Metanephros (tissue), 1 donor: ENCODE data around the gene FIGNL2. TPM values are rescaled to one million over a fixed set of nuclear protein-coding genes. Genes with fewer than 3 reads are reported as not detected.

ENCODE experiments used
- total RNA-seq: library from RNA; depleted of rRNA; stranded (reverse); fragments of >200 nt; gene quantifications from one replicate; pipeline ENCODE4 v1.2.3, GENCODE V29; 2014

Gene FIGNL2
- 3.7 TPM for total RNA-seq

GRCh38 chr12:51848326-51848727 lies at the start of gene FIGNL2:
Gene FIGNL2 (minus strand): TSS chr12:51848718. CDS start chr12:51822413, 26,305 bp downstream.

GRCh38 chr12:51887476-51888315 lies 39.2 kb upstream of the FIGNL2 start, which contains the start of gene ANKRD33:
Gene ANKRD33 (plus strand): TSS chr12:51888103. CDS start chr12:51888187, 84 bp downstream.

Other genes starting within 250 kb of the FIGNL2 start
- 0.64 TPM for gene ANKRD33, start 39.4 kb upstream of the FIGNL2 start, total RNA-seq
- 72.2 TPM for gene ACVRL1, start 58.8 kb upstream of the FIGNL2 start, total RNA-seq
- gene ACVR1B, start 103.0 kb upstream of the FIGNL2 start, total RNA-seq: 46.0 TPM
- gene TAMALIN, start 158.2 kb upstream of the FIGNL2 start, total RNA-seq: 17.7 TPM
- 87.3 TPM for gene NR4A1, start 202.7 kb upstream of the FIGNL2 start, total RNA-seq
- 21.0 TPM for gene ATG101, start 221.3 kb upstream of the FIGNL2 start, total RNA-seq
- gene SMIM41, start 231.0 kb upstream of the FIGNL2 start, total RNA-seq: 0.35 TPM